Measurements from ENCODE around the gene SEPTIN8.

SEPTIN8 gene

DNA sequence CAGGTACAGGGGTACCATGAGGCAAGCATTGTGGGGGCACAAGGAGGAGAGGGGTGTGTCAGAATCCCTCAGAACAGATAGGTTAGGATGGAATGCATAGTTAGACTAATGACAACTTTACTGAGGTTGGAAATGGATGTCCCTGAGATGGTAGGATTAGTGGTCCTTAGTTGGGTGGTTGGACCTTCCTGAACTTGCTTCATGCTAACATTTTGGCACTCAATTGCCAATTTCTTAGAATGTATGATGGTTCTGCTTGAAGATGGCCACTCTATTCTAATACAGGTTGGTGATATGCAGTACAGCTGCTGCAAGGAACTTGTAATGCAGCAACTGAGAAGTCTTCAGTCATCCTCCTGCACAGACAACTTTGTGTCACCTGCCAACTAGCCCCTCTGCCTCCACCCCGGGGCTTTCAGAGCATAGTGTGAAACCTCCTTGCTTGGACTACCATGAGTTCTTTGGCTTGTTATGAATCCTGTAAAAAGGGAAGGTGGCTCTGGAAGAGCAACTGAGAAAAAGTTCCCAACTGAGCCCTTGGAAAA, 24.4 kb downstream of the SEPTIN8 start:
- Mint-ChIP-seq H3K4me1 (peaks cover 74% of the 10 kb centered on the region), H3K9me3 (no peaks in the 10 kb centered on the region), H3K27ac (peak overlapping the region; percentile 8 to 74), H3K4me3 (no peak overlapping the region), H3K27me3 (no peaks in the 10 kb centered on the region)
- no peak for ATAC-seq
- DNase-seq, result no peak

DNA sequence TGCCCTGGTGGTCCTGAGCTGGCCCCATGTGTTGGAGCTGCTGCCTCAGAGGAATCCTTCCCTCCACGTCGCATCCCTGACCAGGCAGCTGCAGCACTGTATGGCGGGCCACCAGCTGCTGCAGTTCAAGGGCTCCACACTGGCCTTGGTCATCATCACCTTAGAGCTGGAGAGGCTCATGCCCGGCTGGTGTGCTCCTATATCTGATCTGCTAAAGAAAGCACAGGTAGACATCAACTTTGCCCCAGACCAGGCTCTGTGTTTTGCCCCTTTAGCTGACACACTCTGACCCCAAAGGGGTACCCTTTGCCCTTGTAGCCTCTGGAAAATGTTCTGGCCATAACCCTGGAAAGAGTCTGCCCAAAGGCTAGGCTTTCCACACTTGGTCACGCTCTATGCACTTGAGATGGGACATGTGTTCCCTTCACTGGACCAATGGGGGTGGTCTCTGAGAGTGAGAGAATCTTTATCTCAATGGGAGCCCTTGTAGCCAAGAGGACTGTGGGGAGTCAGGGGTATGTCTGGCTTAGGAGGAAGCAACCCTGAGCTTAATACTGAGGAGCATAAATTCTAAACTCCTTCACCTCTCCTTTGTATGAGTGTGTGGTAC, 25.0 kb downstream of the SEPTIN8 start:
- ATAC-seq, result no peak
- Mint-ChIP-seq H3K27me3 (no peaks in the 10 kb centered on the region), H3K9me3 (no peaks in the 10 kb centered on the region), H3K27ac (peak overlapping the region; percentile 57 to 74), H3K4me1 (peaks cover 74% of the 10 kb centered on the region), H3K4me3 (no peak overlapping the region)
- DNase-seq, result no peak

DNA sequence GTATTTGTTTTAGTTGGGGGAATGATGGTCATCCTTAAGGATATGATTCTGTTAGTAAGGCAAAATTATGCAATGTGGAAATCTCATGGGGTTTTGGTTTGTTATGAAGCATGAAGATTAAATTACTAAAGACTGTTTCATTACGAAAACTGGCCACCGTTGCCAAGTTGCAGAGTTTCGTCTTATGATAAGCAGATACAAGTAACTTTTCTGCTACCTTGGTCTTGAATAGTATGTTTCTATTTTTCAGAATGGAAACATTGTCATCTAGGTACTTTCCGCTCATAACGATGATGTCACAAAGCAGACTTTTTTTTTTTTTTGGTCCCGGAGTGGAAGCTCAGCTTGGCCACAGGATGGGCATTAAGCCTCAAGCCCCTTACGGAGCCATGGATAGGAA, 25.6 kb downstream of the SEPTIN8 start:
- no peaks in the 10 kb centered on the region for H3K27me3 Mint-ChIP-seq
- ATAC-seq (peak; percentile 45), DNase-seq (peak in 1 of 2 donors; percentile 60)
- H3K4me3 Mint-ChIP-seq, result peak overlapping the region; percentile 11 to 41
- no peaks in the 10 kb centered on the region for H3K9me3 Mint-ChIP-seq
- peak overlapping the region; percentile 42 to 57 for H3K27ac Mint-ChIP-seq
- H3K4me1 Mint-ChIP-seq, result peaks cover 74% of the 10 kb centered on the region

DNA sequence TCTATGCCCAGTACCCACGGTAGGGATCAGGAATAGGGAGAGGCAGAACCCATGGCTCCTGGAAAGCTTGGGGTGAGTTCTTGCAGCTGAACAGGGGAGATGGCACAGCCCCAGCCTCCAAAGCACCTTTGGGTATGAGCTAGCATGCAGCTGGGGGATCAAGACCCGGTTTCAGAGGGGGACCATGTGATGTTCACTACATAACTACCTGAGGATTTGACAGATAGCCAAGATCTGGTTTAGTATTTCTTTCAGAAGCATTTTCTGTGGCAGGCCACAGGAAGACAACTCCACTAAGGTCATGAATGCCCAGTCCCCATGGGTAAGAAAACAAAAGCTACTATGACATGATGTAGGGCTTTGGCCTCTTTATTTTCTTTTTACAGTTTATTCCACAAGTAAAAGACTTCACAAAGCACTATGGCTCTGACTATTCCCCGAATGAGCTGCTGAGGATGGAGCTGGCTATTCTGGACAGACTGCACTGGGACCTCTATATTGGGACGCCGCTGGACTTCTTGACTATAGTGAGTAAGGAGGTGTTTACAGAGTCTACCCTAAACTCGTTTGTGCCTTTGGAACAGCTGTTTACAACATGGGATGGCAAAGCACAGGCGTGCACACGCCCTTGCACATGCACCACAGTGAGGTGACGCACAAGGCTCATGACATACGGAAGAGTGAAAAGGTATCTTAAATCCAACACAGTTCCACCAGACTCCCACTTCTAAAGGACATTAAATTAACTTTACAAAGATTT, 26.4 kb downstream of the SEPTIN8 start:
- peaks cover 74% of the 10 kb centered on the region for H3K4me1 Mint-ChIP-seq
- DNase-seq, result no peak
- peak overlapping the region in 1 of 2 donors; percentile 13 for H3K4me3 Mint-ChIP-seq
- peak; percentile 22 for ATAC-seq
- no peaks in the 10 kb centered on the region for H3K9me3 Mint-ChIP-seq
- no peaks in the 10 kb centered on the region for H3K27me3 Mint-ChIP-seq
- H3K27ac Mint-ChIP-seq, result peak overlapping the region; percentile 57 to 60

DNA sequence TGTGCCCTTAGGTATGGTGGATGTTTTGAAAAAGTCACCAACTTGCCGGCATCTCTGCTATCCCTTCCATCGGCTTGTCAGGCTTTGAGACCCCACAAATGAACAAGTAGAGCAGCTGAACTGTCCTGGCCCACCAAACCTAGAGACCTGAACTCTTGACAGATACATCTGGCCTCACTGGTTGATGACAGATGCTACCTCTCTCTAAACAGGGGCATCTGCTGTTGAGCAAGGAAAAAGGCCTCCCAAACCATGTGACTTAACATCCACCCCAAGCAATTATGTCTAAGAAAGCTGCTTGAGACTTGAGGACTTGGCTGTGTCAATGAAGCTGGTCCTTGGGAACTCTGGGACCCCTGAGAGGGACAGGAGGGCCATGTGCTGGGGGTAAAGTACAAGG, 27.5 kb downstream of the SEPTIN8 start:
- Mint-ChIP-seq H3K27me3 (no peaks in the 10 kb centered on the region), H3K9me3 (no peaks in the 10 kb centered on the region), H3K4me3 (no peak overlapping the region), H3K4me1 (peaks cover 64% of the 10 kb centered on the region), H3K27ac (no peak overlapping the region)
- no peak for DNase-seq
- no peak for ATAC-seq

DNA sequence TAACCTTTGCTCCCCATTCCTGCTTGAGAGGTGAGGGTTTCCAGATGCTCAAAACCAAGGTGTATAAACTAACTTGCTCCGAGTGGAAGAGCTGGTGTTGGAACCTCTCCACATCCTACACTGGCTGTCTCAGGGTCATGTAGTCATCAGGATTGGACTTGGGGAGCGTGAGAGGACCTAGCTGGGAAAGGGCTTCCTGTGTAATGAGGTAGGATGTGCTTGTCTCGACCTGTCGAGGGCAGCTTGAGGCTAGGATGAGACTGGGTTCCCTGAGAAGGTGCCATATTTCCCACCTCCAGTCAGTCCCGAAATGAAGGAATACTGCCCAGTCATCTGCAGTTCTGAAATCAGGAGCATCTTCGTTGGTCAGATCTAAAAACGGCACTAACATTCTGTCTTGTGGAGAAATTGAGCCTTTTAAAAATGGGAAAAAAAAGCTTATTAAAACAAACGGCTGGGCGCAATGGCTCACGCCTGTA, 28.5 kb downstream of the SEPTIN8 start:
- Mint-ChIP-seq H3K9me3 (no peaks in the 10 kb centered on the region), H3K4me3 (peak overlapping the region in 1 of 2 donors; percentile 78), H3K4me1 (peaks cover 55% of the 10 kb centered on the region), H3K27me3 (no peaks in the 10 kb centered on the region), H3K27ac (peak overlapping the region; percentile 61 to 92)
- DNase-seq (no peak), ATAC-seq (no peak)

DNA sequence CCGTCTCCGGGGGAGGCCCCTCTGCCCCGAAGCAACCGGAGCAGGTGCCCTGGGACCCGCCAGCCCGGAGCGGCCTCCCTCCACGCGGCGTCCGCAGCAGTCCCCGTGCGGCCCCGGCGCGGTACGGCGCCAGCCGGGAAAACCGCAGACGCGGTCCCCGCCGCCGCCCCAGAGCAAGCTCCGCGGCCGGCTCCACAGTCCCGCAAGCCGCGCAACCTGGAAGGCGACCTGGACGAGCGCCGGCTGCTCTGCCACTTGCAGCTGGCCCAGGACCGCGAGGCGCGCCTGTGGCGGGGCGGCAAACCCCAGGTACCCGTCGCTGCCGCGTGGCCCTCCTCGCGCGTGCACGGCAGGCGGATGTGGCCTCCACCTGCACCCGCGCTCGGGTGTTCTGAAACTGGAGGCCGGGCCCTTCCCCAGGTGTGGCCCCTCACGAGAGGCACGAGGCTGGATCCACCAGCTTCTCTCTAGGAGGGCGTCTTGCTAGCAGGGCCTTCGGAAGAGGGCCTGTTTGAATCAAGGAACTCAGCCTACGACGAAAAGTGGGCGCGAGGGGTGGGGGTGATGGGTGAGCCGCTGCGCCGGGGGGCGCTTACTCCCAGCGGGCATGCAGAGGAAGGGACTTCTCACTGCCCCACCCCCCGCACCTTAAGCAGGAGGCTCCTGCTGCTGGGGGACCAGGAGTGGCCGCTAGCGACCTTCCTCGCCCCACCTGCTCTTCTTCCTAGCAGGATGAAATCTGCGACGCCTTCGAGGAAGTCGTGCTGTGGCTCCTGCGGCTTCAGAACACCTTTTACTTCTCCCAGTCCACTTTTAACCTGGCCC, 29.2 kb downstream of the SEPTIN8 start:
- peaks cover 6% of the 10 kb centered on the region for H3K27me3 Mint-ChIP-seq
- H3K4me1 Mint-ChIP-seq, result peaks cover 49% of the 10 kb centered on the region
- DNase-seq (peak; percentile 54 to 63), ATAC-seq (peak; percentile 60)
- peak overlapping the region in 1 of 2 donors; percentile 78 for H3K4me3 Mint-ChIP-seq
- no peaks in the 10 kb centered on the region for H3K9me3 Mint-ChIP-seq
- H3K27ac Mint-ChIP-seq, result peak overlapping the region; percentile 61 to 92

DNA sequence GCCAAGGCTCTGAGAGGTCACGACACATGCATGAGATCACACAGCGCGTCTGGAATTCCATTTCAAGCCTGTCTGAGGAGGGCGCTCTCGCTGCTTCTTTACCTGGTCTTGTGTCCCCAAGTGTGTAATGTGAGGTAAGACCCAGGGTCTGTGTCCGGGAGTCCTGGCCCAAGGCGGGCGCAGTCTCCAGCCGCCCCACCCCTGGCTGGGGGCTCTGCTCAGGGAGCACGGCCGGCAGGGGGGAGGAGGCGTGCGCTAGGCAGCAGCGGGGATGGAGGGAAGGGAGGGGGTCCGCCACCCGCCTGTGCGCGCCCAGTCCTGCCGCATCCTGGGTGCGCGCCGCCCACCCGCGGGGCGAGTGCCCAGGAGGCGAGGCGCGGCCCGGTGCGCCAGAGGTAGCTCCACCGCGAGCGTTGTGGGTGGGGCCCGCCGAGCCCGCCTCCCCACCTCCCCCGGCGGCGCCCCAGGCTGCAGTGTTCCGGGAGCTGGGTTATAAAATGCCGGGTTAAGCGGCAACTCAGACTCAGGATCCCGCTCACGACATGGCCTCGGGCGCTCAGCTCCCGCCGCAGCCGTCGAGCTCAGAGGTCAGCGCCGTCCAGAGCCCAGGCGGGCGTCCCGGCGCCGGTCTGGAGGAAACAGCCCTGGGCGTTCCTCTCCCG, 30.0 kb downstream of the SEPTIN8 start, which contains the start of gene CCNI2:
Gene CCNI2, plus strand, starts transcription at position 473 of the 662 bp plus-strand sequence. Its CDS starts 70 bp downstream, at position 543.
- Mint-ChIP-seq H3K9me3 (no peaks in the 10 kb centered on the region), H3K4me3 (peak within 1 kb of the TSS; percentile 78 to 80), H3K4me1 (peaks cover 43% of the 10 kb centered on the region), H3K27ac (peak within 1 kb of the TSS; percentile 61 to 92), H3K27me3 (peaks cover 8% of the 10 kb centered on the region)
- peak; percentile 64 to 70 for DNase-seq
- ATAC-seq, result peak; percentile 78

DNA sequence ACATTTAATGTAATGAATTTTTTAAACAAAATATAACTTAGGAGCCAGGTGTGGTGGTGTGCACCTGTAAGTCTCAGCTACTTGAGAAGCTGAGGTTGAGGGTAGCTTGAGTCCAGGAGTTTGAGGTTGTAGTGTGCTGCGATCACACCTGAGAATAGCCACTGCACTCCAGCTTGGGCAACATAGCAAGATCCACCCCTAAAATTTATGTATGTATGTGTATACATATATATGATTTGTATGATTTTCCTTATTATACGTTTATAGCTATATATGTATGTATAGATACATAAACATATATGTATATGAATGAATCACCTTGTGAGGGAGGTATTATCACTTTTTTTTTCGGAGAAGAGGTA, 30.5 kb downstream of the SEPTIN8 start:
- peaks cover 38% of the 10 kb centered on the region for H3K4me1 Mint-ChIP-seq
- H3K9me3 Mint-ChIP-seq, result no peaks in the 10 kb centered on the region
- peak overlapping the region in 1 of 2 donors; percentile 33 for H3K27ac Mint-ChIP-seq
- DNase-seq (no peak), ATAC-seq (no peak)
- peak overlapping the region; percentile 78 to 80 for H3K4me3 Mint-ChIP-seq
- H3K27me3 Mint-ChIP-seq, result peaks cover 8% of the 10 kb centered on the region

DNA sequence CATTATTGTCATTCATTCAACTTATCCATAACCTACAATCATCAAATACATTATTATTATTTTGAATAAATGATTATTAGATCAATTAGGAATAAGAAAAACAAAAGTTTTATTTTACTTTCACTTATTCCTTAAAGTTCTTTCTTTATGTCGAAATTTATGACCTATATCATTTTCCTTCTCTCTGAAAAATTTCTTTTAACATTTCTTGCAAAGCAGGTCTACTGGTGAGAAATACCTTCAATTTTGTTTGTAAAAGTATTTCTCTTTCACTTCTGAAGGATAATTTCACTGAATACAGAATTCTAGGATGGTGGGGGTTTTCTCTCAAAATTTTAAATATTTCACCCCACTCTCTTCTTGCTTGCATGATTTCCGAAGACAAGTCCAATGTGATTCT, 32.4 kb downstream of the SEPTIN8 start:
- Mint-ChIP-seq H3K27ac (no peak overlapping the region), H3K4me1 (peaks cover 19% of the 10 kb centered on the region), H3K9me3 (no peaks in the 10 kb centered on the region), H3K4me3 (no peak overlapping the region), H3K27me3 (peaks cover 8% of the 10 kb centered on the region)
- DNase-seq, result no peak
- ATAC-seq, result no peak

DNA sequence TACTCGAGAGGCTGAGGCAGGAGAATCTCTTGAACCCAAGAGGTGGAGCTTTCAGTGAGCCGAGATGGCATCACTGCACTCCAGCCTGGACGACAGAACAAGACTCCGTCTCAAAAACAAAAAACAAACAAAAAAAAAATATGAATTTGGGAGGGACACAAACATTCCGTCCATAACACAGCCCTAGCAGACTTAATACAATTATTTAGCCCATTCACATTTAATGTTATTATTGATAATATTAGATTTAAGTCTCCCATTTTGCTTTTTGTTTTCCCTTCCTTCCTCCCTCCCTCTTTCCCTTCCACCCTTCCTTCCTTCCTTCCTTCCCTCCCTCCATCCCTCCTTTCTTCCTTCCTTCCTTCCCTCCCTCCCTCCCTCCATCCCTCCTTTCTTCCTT, 34.4 kb downstream of the SEPTIN8 start:
- H3K27me3 Mint-ChIP-seq, result peaks cover 8% of the 10 kb centered on the region
- H3K27ac Mint-ChIP-seq, result no peak overlapping the region
- peaks cover 14% of the 10 kb centered on the region for H3K4me1 Mint-ChIP-seq
- no peak overlapping the region for H3K4me3 Mint-ChIP-seq
- no peaks in the 10 kb centered on the region for H3K9me3 Mint-ChIP-seq
- DNase-seq (no peak), ATAC-seq (no peak)

DNA sequence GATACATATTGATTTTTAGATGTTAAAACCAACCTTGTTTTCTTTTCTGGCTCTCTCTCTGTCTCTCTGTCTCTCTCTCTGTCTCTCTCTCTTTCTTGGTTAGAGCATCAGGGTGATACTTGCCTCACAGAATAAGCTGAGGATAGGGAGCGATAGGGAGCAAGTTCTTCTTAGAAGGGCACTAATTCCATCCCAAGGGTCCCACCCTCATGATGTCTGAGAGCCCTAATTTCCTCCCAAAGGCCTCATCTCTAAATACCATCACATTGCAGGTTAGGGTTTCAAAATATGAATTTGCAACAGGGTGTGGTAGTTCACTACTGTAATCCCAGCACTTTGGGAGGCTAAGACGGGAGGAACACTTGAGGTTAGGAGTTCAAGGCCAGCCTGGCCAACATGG, 34.9 kb downstream of the SEPTIN8 start:
- no peak for DNase-seq
- Mint-ChIP-seq H3K9me3 (no peaks in the 10 kb centered on the region), H3K4me3 (no peak overlapping the region), H3K27me3 (peaks cover 8% of the 10 kb centered on the region), H3K27ac (no peak overlapping the region), H3K4me1 (peaks cover 16% of the 10 kb centered on the region)
- no peak for ATAC-seq

DNA sequence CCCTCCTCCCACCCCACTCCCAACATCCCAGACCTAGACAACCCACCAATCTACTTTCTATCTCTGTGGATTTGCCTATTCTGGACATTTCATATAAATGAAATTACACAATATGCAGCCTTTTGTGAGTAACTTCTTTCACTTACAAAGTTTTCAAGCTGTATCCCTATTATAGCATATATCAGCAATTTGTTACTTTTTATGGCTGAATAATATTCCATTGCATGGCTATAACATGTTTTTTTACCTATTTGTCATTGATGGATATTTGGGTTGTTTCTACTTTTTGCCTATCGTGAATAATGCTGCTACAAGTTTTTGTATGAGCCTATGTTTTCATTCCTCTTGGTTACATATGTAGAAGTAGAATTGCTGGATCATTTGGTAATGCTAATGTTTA, 37.8 kb downstream of the SEPTIN8 start:
- Mint-ChIP-seq H3K4me1 (peaks cover 33% of the 10 kb centered on the region), H3K27me3 (peaks cover 8% of the 10 kb centered on the region), H3K27ac (no peak overlapping the region), H3K4me3 (no peak overlapping the region), H3K9me3 (no peaks in the 10 kb centered on the region)
- ATAC-seq, result no peak
- DNase-seq, result no peak

DNA sequence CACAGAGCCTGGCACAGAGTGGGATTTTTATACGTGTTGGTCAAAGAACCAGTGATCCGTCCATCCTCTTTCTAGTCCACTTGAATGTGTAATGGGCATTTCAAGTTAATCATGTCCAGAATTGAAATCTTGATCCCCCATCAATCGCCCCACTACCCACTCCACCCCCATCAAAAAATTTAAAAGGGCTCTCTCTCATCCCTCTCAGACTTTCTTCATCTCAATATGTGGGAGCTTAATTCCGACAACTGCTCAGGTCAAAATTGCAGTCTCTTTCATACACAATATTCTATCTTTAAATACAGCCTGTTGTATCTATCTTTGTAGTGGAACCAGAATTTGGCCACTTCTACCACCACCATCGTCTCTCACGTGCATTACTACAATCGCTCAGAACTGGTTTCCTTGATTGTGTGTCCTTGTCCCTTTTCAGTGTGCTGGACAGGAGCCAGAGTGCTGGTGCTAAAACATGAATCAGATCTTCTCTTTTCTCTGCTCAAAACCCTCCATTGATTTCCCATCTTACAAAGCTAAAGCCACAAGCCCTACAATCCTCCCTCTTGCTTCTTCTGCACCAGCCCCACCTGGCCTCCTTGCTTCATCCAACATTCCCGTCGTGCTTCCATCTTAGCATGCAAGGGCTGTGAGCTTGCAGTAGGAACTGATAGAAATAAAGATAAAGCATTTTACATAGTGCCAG, 38.9 kb downstream of the SEPTIN8 start:
- H3K27me3 Mint-ChIP-seq, result peaks cover 5% of the 10 kb centered on the region
- H3K4me1 Mint-ChIP-seq, result peaks cover 40% of the 10 kb centered on the region
- ATAC-seq, result no peak
- peak overlapping the region; percentile 89 to 91 for H3K4me3 Mint-ChIP-seq
- H3K27ac Mint-ChIP-seq, result peak overlapping the region in 1 of 2 donors; percentile 24
- DNase-seq, result no peak
- no peaks in the 10 kb centered on the region for H3K9me3 Mint-ChIP-seq

Data from stimulated activated naive CD8-positive, alpha-beta T cell treated with anti-CD3 and anti-CD28 coated beads, Interleukin-15, amount 100 ng/mL, for 72 hours (primary cell).